Suprapubic skin (tissue), 4 donors: ENCODE measurements around the gene CRYAB.

Experiments
- EP300 ChIP-seq: sonication (generic); formaldehyde crosslinking; IDR thresholded peaks from one replicate; pipeline ENCODE4 v1.6.1; 2017; ENCODE audit warnings: antibody characterized with exemption
- POLR2A ChIP-seq, 2 donors: fragments of 450-650 bp; IDR thresholded peaks; one replicate each; pipeline ENCODE4 v1.6.1; 2017; ENCODE audit warnings: antibody characterized with exemption in 2 of 2, mild to moderate bottlenecking in 2 of 2, moderate library complexity in 2 of 2
- POLR2AphosphoS5 ChIP-seq, 3 donors: sonication (generic); formaldehyde crosslinking; IDR thresholded peaks; one replicate each; pipeline ENCODE4 v1.6.1; 2017; ENCODE audit warnings: antibody characterized with exemption in 3 of 3
- TF ChIP-seq, protein P1 (sequence below), 2 donors: fragments of 200-600 bp in 1 of 2; fragments of 450-650 bp in 1 of 2; sonication (generic) in 1 of 2; IDR thresholded peaks; one replicate each; pipeline ENCODE4 v1.5.1; 2016 to 2019; ENCODE audit warnings: antibody characterized with exemption in 2 of 2, mild to moderate bottlenecking in 1 of 2, moderate library complexity in 1 of 2

DNA sequence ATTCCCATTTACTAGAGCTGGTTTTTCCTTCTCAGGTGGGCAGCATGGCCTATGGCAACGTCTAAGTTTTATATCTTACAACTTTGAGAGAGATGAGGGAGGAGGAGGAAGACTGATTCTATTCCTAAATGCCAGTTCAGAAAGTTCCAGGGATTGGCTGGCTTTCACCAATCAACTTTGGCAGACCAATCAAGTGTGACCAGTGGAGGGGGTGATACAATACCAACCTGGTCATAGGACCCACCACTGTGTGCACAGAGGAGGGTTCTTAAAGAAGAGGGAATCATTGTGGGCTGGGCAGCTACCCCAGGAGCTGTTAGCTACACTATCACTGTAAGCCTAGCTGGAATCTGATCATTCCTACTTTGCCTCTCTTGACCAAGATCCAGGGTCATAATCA, 33.6 kb upstream of the CRYAB start:
- TF ChIP-seq, protein P1, sequence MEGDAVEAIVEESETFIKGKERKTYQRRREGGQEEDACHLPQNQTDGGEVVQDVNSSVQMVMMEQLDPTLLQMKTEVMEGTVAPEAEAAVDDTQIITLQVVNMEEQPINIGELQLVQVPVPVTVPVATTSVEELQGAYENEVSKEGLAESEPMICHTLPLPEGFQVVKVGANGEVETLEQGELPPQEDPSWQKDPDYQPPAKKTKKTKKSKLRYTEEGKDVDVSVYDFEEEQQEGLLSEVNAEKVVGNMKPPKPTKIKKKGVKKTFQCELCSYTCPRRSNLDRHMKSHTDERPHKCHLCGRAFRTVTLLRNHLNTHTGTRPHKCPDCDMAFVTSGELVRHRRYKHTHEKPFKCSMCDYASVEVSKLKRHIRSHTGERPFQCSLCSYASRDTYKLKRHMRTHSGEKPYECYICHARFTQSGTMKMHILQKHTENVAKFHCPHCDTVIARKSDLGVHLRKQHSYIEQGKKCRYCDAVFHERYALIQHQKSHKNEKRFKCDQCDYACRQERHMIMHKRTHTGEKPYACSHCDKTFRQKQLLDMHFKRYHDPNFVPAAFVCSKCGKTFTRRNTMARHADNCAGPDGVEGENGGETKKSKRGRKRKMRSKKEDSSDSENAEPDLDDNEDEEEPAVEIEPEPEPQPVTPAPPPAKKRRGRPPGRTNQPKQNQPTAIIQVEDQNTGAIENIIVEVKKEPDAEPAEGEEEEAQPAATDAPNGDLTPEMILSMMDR (IDR thresholded peaks at IDR 0.05), result no peak
- TF ChIP-seq POLR2A (IDR thresholded peaks at IDR 0.05), result no peak
- no peak for TF ChIP-seq POLR2AphosphoS5 (IDR thresholded peaks at IDR 0.05)
- no peak for TF ChIP-seq EP300
